Dendritic cell treated with granulocyte-macrophage colony-stimulating factor and Interleukin-4, amounts not matched to agents 40 ng/mL and 50 ng/mL, for 4 days (primary cell): ENCODE results near the gene TWSG1.

Experiments
- H3K27ac Mint-ChIP-seq: one replicate; pipeline ENCODE4 v1.8.0; 2022; ENCODE audit warnings: mild to moderate bottlenecking, mixed read lengths
- H3K27me3 Mint-ChIP-seq: one replicate; pipeline ENCODE4 v1.8.0; 2022; ENCODE audit warnings: mild to moderate bottlenecking, mixed read lengths
- H3K36me3 Mint-ChIP-seq: one replicate; pipeline ENCODE4 v1.8.0; 2022; ENCODE audit warnings: low read depth, mixed read lengths
- H3K4me1 Mint-ChIP-seq: one replicate; pipeline ENCODE4 v1.8.0; 2022; ENCODE audit warnings: low read depth, mixed read lengths
- H3K4me3 Mint-ChIP-seq: one replicate; pipeline ENCODE4 v1.8.0; 2022; ENCODE audit warnings: mild to moderate bottlenecking, moderate library complexity, mixed read lengths
- H3K9me3 Mint-ChIP-seq: one replicate; pipeline ENCODE4 v1.8.0; 2022; ENCODE audit warnings: mixed read lengths
- intact Hi-C: fragments of 100-400 bp; cut with micrococcal nuclease; formaldehyde crosslinking; loops from one replicate; pipeline ENCODE4 v1.15.0; 2022

Gene TWSG1

GRCh38 chr18:9334329-9334972, at the start of gene TWSG1:
Gene TWSG1, plus strand, starts transcription at chr18:9334773. Its CDS starts 2,457 bp downstream, at chr18:9337230.
- peaks cover 28% of the 10 kb centered on the region for H3K4me1 Mint-ChIP-seq

GRCh38 chr18:9285604-9286003, 49.0 kb upstream of the TWSG1 start:
- H3K27ac Mint-ChIP-seq: no peak overlapping the region
- H3K4me3 Mint-ChIP-seq: no peak overlapping the region
- peaks cover 35% of the 10 kb centered on the region for H3K36me3 Mint-ChIP-seq
- intact Hi-C loops: no loop called here
- H3K9me3 Mint-ChIP-seq: no peaks in the 10 kb centered on the region
- no peaks in the 10 kb centered on the region for H3K27me3 Mint-ChIP-seq
- no peaks in the 10 kb centered on the region for H3K4me1 Mint-ChIP-seq

More at GRCh38 chr18:9334329-9334972, at the start of gene TWSG1:
- Mint-ChIP-seq H3K9me3 (no peaks in the 10 kb centered on the region), H3K27ac (peak within 1 kb of the TSS; percentile 89), H3K27me3 (peaks cover 5% of the 10 kb centered on the region), H3K36me3 (peaks cover 8% of the 10 kb centered on the region), H3K4me3 (peak within 1 kb of the TSS; percentile 87)
- intact Hi-C loops: loop anchor here (1.0 to 10.0 kb wide), 4 partner anchors 141 to 630 kb away; partner anchors contain the start of genes ANKRD12, MTCL1 and RALBP1

- no peaks in the 10 kb centered on the region for H3K27me3 Mint-ChIP-seq
- intact Hi-C loops: no loop called here
- no peak overlapping the region for H3K27ac Mint-ChIP-seq
- no peak overlapping the region for H3K4me3 Mint-ChIP-seq
- peaks cover 3% of the 10 kb centered on the region for H3K9me3 Mint-ChIP-seq
- peaks cover 29% of the 10 kb centered on the region for H3K36me3 Mint-ChIP-seq
- no peaks in the 10 kb centered on the region for H3K4me1 Mint-ChIP-seq
These were observed 47.5 kb upstream of the TWSG1 start for GRCh38 chr18:9287036-9287435.

- Mint-ChIP-seq H3K27me3 (no peaks in the 10 kb centered on the region), H3K27ac (no peak overlapping the region)
These were observed 44.9 kb upstream of the TWSG1 start for GRCh38 chr18:9289698-9290097.

DNA sequence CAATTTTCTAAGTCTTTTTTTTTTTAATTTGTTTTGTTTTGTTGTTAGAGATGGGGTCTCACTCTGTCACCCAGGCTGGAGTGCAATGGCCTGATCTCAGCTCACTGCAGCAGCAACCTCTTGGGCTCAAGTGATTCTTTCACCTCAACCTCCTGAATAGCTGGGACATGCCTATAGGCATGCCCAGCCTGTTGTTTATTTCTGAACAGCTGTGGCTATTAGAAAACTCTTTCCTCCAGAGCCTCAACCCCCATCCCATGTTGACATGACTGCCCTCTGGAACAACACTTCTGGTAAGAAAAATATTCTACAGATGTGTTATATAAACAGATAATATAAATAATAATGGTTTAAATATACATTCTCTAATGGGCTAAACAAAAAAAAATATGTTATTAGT, 44.4 kb upstream of the TWSG1 start:
- peaks cover 34% of the 10 kb centered on the region for H3K9me3 Mint-ChIP-seq
- no peak overlapping the region for H3K27ac Mint-ChIP-seq
- H3K36me3 Mint-ChIP-seq: peaks cover 26% of the 10 kb centered on the region

More at GRCh38 chr18:9289698-9290097, 44.9 kb upstream of the TWSG1 start:
- H3K4me1 Mint-ChIP-seq: no peaks in the 10 kb centered on the region
- H3K36me3 Mint-ChIP-seq: peaks cover 26% of the 10 kb centered on the region
- H3K9me3 Mint-ChIP-seq: peaks cover 29% of the 10 kb centered on the region
- intact Hi-C loops: loop anchor here (2.0 kb wide), 1 partner anchor 63 kb away; no protein-coding TSS in a partner anchor
- no peak overlapping the region for H3K4me3 Mint-ChIP-seq

GRCh38 chr18:9292047-9292446, 42.5 kb upstream of the TWSG1 start:
- H3K36me3 Mint-ChIP-seq: peaks cover 13% of the 10 kb centered on the region
- no peak overlapping the region for H3K27ac Mint-ChIP-seq
- no peak overlapping the region for H3K4me3 Mint-ChIP-seq
- H3K9me3 Mint-ChIP-seq: peaks cover 36% of the 10 kb centered on the region
- no peaks in the 10 kb centered on the region for H3K4me1 Mint-ChIP-seq
- H3K27me3 Mint-ChIP-seq: no peaks in the 10 kb centered on the region
- intact Hi-C loops: no loop called here

More for the DNA sequence above, 44.4 kb upstream of the TWSG1 start:
- Mint-ChIP-seq H3K27me3 (no peaks in the 10 kb centered on the region), H3K4me1 (no peaks in the 10 kb centered on the region), H3K4me3 (no peak overlapping the region)
- intact Hi-C loops: no loop called here

DNA sequence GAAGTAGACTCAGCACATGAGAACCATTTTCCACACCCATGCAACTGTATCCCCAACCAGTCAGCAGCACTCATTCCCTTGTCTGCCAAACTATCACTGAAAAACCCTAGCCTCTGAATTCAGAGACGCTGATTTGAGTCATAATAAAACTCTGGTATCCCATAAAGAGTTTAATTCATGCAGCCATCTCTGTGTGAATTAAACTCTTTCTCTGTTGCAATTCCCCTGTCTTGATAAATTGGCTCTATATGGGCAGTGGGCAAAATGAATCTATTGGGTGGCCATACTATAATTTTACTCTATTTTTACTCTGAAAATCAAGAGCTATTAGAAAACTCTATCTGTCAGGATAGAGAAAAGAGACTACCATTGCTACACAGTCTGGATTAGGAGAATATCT, 40.6 kb upstream of the TWSG1 start:
- Mint-ChIP-seq H3K4me1 (no peaks in the 10 kb centered on the region), H3K4me3 (no peak overlapping the region), H3K27ac (no peak overlapping the region), H3K36me3 (peaks cover 12% of the 10 kb centered on the region), H3K9me3 (peaks cover 36% of the 10 kb centered on the region), H3K27me3 (no peaks in the 10 kb centered on the region)
- intact Hi-C loops: no loop called here

- intact Hi-C loops: no loop called here
- Mint-ChIP-seq H3K4me3 (no peak overlapping the region), H3K4me1 (no peaks in the 10 kb centered on the region), H3K36me3 (peaks cover 12% of the 10 kb centered on the region), H3K27me3 (no peaks in the 10 kb centered on the region), H3K27ac (no peak overlapping the region), H3K9me3 (peaks cover 36% of the 10 kb centered on the region)
These were observed 38.2 kb upstream of the TWSG1 start for GRCh38 chr18:9296233-9297006.

GRCh38 chr18:9297007-9297393, 37.6 kb upstream of the TWSG1 start:
- H3K4me1 Mint-ChIP-seq: no peaks in the 10 kb centered on the region
- H3K27me3 Mint-ChIP-seq: no peaks in the 10 kb centered on the region
- H3K9me3 Mint-ChIP-seq: peaks cover 36% of the 10 kb centered on the region
- H3K27ac Mint-ChIP-seq: no peak overlapping the region
- intact Hi-C loops: no loop called here
- no peak overlapping the region for H3K4me3 Mint-ChIP-seq
- peaks cover 12% of the 10 kb centered on the region for H3K36me3 Mint-ChIP-seq

DNA sequence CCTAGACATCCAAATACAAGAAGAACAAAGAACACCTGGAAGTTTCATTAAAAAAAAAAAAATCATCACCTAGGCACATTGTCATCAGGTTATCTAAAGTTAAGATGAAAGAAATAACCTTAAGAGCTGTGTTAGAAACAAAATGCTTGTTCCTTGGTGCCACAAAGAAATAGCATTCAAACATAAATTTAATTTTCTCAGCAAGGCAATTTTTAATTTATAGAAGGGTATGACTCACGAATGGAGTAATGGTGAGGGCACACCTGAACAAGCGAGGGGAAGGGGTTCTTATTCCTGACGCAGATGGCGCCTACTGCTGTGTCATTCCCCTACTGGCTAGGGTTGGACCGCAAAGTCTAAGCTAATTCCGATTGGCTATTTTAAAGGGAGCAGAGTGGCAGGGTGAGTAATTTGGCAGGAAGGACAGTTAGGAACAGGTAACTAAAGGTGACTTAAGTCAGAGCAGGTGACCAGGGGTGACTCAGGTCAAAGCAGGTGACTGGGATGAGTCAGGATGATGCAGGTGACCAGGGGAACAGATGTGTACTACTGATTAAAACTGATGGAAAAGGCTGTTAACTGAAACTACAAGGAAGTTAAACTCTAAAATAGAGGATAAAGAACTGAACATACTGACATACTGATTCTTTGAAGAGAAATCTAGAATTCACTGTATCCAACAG, 30.0 kb upstream of the TWSG1 start:
- intact Hi-C loops: no loop called here
- Mint-ChIP-seq H3K9me3 (peaks cover 46% of the 10 kb centered on the region), H3K27ac (no peak overlapping the region), H3K4me1 (no peaks in the 10 kb centered on the region), H3K36me3 (no peaks in the 10 kb centered on the region), H3K4me3 (no peak overlapping the region), H3K27me3 (no peaks in the 10 kb centered on the region)

DNA sequence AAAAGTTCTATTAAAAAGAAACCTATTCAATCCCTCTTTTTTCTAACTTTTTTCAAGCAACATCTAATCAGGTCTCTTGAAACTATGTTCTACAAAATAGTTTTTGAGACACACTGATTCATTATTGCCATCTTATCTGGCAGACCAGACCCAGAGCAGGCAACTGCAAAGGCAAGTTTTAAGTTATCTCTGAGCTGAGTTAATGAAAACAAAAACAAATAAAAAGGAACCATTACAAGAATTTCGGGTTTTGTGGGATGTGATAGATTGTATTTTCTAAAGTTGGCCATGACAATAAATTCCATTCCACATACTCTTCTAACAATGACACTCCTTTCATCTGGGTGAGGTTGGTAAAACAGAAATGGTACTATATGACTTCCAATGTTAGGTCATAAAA, 15.2 kb upstream of the TWSG1 start:
- H3K4me3 Mint-ChIP-seq: no peak overlapping the region
- intact Hi-C loops: no loop called here
- H3K9me3 Mint-ChIP-seq: peaks cover 19% of the 10 kb centered on the region
- no peaks in the 10 kb centered on the region for H3K27me3 Mint-ChIP-seq
- H3K4me1 Mint-ChIP-seq: peaks cover 17% of the 10 kb centered on the region
- no peak overlapping the region for H3K27ac Mint-ChIP-seq
- no peaks in the 10 kb centered on the region for H3K36me3 Mint-ChIP-seq

DNA sequence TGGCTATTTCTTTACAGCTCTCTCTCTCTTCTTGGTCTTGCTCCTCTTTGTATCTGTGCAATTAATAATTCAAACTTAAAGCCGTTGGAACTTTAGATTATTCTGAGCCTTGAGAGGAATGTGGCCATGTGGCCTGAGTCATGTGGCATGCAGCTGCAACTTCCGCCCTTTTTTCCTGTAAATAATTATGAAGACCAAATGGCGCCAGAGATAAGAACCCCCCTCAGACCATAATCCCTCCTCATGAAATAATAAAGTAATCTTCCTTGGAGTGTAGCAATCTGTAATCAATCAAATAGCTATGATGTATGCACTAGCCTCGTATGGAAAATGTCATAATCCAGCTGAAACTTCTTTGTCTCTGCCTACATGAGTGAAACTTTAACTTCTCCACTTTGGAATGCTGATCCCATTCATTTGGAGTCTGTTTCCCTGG, 13.5 kb upstream of the TWSG1 start:
- intact Hi-C loops: no loop called here
- Mint-ChIP-seq H3K36me3 (no peaks in the 10 kb centered on the region), H3K27me3 (no peaks in the 10 kb centered on the region), H3K27ac (no peak overlapping the region), H3K9me3 (peaks cover 19% of the 10 kb centered on the region), H3K4me3 (no peak overlapping the region), H3K4me1 (peaks cover 17% of the 10 kb centered on the region)

DNA sequence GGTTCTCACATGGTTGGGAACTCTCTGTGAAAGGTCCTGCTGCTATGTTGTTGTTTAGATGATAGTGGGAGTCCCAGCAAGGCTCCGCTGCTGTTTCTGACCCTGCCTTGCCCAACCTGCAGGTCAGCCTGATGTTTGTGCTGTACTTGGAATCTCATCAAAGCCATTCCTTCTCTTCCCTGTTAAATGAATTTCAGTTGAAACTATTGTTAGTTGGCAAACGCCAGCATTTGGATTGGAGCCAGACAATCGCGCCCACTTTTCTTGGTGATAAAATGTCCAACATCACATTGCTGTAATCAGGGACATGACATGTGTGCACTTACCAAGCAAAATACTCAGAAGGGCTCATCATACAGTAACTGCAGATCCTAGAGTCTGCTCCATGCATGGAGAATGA, 12.8 kb upstream of the TWSG1 start:
- H3K27me3 Mint-ChIP-seq: no peaks in the 10 kb centered on the region
- no peaks in the 10 kb centered on the region for H3K36me3 Mint-ChIP-seq
- intact Hi-C loops: no loop called here
- H3K4me1 Mint-ChIP-seq: peaks cover 17% of the 10 kb centered on the region
- peaks cover 19% of the 10 kb centered on the region for H3K9me3 Mint-ChIP-seq
- no peak overlapping the region for H3K4me3 Mint-ChIP-seq
- no peak overlapping the region for H3K27ac Mint-ChIP-seq

- Mint-ChIP-seq H3K9me3 (peaks cover 19% of the 10 kb centered on the region), H3K36me3 (no peaks in the 10 kb centered on the region), H3K4me3 (no peak overlapping the region), H3K4me1 (peaks cover 17% of the 10 kb centered on the region), H3K27me3 (no peaks in the 10 kb centered on the region), H3K27ac (no peak overlapping the region)
- intact Hi-C loops: no loop called here
These were observed 11.8 kb upstream of the TWSG1 start for GRCh38 chr18:9322744-9323143.
